SU-DHL-6 (cell line): ENCODE data around the gene CDK14.

Experiments
- EZH2phosphoT487 ChIP-seq: fragments of 200-600 bp; sonication (generic), shearing (Covaris generic); conservative IDR thresholded peaks from 2 replicates; pipeline ENCODE4 v1.6.1; 2018; ENCODE audit warnings: mild to moderate bottlenecking, antibody characterized with exemption, low read length, moderate library complexity, mixed read lengths
- TF ChIP-seq, protein P1 (sequence below): fragments of 200-600 bp; sonication (generic); IDR thresholded peaks from one replicate; pipeline ENCODE4 v1.5.1; 2017; ENCODE audit warnings: antibody characterized with exemption, mild to moderate bottlenecking, low read length, moderate library complexity; ENCODE audit not compliant: insufficient read depth, poor library complexity, severe bottlenecking

DNA sequence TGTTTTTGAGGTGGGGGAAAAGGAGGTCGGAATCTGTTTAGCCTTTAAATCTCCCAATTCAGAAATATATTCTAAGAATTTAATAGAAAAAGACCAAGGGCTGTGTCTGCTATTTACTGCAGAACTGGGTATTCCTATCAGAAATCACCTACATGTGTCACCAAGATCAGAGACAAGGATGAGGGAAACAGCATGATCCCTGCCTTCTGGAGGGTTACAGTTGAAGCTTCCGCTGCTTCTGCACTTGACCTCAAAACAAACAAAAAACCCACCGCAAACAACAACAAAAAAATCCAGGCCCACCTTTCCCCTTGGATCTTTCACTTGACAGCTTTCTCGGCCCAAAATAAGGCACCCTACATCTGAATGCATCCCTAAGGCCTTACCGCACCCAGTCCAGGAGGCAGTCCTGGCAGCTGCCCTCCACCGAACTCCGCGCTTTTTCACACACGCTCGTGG lies 750 bp upstream of the CDK14 start:
- TF ChIP-seq, protein P1, sequence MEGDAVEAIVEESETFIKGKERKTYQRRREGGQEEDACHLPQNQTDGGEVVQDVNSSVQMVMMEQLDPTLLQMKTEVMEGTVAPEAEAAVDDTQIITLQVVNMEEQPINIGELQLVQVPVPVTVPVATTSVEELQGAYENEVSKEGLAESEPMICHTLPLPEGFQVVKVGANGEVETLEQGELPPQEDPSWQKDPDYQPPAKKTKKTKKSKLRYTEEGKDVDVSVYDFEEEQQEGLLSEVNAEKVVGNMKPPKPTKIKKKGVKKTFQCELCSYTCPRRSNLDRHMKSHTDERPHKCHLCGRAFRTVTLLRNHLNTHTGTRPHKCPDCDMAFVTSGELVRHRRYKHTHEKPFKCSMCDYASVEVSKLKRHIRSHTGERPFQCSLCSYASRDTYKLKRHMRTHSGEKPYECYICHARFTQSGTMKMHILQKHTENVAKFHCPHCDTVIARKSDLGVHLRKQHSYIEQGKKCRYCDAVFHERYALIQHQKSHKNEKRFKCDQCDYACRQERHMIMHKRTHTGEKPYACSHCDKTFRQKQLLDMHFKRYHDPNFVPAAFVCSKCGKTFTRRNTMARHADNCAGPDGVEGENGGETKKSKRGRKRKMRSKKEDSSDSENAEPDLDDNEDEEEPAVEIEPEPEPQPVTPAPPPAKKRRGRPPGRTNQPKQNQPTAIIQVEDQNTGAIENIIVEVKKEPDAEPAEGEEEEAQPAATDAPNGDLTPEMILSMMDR = no peak
- TF ChIP-seq EZH2phosphoT487 = no peak
